H1 (cell line): Measurements from ENCODE around the gene AAK1.

Source experiments
- ASH2L ChIP-seq: fragments of 200-600, 300-600 bp; sonication (generic); IDR thresholded peaks from one replicate; pipeline ENCODE4 v1.7.1; 2017; ENCODE audit warnings: low read length
- BRCA1 ChIP-seq: IDR thresholded peaks from 2 replicates; pipeline ENCODE4 v1.6.1; 2012; ENCODE audit warnings: low read depth, low read length, improper control_type of control experiment
- CEBPB ChIP-seq: IDR thresholded peaks from 2 replicates; pipeline ENCODE4 v1.6.1; 2012; ENCODE audit warnings: low read depth, low read length
- CREB1 ChIP-seq: IDR thresholded peaks from 2 replicates; pipeline ENCODE4 v1.6.1; 2012; ENCODE audit warnings: inconsistent platforms
- GABPA ChIP-seq: IDR thresholded peaks from 2 replicates; pipeline ENCODE4 v1.6.1; 2011; ENCODE audit warnings: mild to moderate bottlenecking, low read length, moderate library complexity, borderline replicate concordance; ENCODE audit not compliant: insufficient read depth
- NRF1 ChIP-seq: IDR thresholded peaks from 2 replicates; pipeline ENCODE4 v1.6.1; 2011; ENCODE audit warnings: mild to moderate bottlenecking, low read depth, low read length, improper control_type of control experiment
- POLR2A ChIP-seq, 2 experiments: IDR thresholded peaks; 1 replicate in 1 of 2; 2 replicates in 1 of 2; pipeline ENCODE4 v1.6.1; 2011; ENCODE audit warnings: low read depth in 2 of 2, low read length in 2 of 2, mild to moderate bottlenecking in 2 of 2; ENCODE audit errors: control extremely low read depth in 1 of 2
- POLR2AphosphoS5 ChIP-seq: IDR thresholded peaks from 2 replicates; pipeline ENCODE4 v1.6.1; 2011; ENCODE audit warnings: low read depth, low read length
- SRF ChIP-seq: IDR thresholded peaks from 2 replicates; pipeline ENCODE4 v1.6.1; 2011; ENCODE audit warnings: mild to moderate bottlenecking, low read depth, low read length, moderate library complexity
- TF ChIP-seq, protein P1 (sequence below): IDR thresholded peaks from 2 replicates; pipeline ENCODE4 v1.6.1; 2012; ENCODE audit warnings: low read length, inconsistent platforms
- TF ChIP-seq, protein P2 (sequence below), 3 experiments: IDR thresholded peaks; 1 replicate in 2 of 3; 2 replicates in 1 of 3; pipeline versions ENCODE4 v1.5.1 to v1.6.1; 2011; ENCODE audit warnings: low read length in 3 of 3, mild to moderate bottlenecking in 3 of 3, inconsistent platforms in 2 of 3, low read depth in 1 of 3, moderate library complexity in 1 of 3; ENCODE audit not compliant: insufficient read depth in 1 of 3; ENCODE audit errors: control extremely low read depth in 1 of 3
- TF ChIP-seq, protein P3 (sequence below): IDR thresholded peaks from 2 replicates; pipeline ENCODE4 v1.6.1; 2011; ENCODE audit warnings: low read depth, mild to moderate bottlenecking, low read length; ENCODE audit not compliant: insufficient read depth
- TF ChIP-seq, protein P4 (sequence below): IDR thresholded peaks from 2 replicates; pipeline ENCODE4 v1.6.1; 2012; ENCODE audit warnings: inconsistent platforms

DNA sequence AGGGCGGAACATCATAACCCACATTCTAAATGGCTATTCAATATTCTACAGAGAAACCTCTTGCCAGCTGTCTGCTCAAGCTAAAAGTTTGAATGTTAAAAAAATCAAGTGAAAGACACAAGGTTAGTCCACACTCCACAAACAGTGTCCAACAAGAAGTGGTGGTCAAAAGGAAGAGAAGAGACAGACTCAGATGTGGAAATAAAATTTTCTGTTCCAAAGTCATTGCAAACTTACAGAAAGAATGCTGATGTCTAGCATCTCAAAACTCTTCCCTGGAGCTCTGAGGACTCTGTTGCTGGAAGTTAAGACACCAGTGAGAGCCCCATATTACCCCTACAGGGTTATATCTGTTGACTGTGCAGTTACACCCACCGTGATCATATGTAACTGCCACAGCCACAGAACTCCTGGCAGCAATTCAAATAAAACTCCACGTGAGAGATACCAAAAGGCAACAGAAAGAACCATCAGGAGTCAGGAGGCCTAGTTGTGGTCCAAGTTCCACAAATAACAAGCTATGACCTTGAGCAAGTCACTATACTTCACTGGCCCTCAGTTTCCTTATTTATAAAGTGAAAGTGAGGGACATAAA, 60.9 kb downstream of the AAK1 start:
- no peak for TF ChIP-seq CEBPB
- TF ChIP-seq, protein P1, sequence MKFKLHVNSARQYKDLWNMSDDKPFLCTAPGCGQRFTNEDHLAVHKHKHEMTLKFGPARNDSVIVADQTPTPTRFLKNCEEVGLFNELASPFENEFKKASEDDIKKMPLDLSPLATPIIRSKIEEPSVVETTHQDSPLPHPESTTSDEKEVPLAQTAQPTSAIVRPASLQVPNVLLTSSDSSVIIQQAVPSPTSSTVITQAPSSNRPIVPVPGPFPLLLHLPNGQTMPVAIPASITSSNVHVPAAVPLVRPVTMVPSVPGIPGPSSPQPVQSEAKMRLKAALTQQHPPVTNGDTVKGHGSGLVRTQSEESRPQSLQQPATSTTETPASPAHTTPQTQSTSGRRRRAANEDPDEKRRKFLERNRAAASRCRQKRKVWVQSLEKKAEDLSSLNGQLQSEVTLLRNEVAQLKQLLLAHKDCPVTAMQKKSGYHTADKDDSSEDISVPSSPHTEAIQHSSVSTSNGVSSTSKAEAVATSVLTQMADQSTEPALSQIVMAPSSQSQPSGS = no peak
- no peak for TF ChIP-seq POLR2A (IDR thresholded peaks at IDR 0.05; ENCODE audit: control extremely low read depth in 1 of 2, low read depth in 2 of 2, low read length in 2 of 2)
- TF ChIP-seq, protein P2, sequence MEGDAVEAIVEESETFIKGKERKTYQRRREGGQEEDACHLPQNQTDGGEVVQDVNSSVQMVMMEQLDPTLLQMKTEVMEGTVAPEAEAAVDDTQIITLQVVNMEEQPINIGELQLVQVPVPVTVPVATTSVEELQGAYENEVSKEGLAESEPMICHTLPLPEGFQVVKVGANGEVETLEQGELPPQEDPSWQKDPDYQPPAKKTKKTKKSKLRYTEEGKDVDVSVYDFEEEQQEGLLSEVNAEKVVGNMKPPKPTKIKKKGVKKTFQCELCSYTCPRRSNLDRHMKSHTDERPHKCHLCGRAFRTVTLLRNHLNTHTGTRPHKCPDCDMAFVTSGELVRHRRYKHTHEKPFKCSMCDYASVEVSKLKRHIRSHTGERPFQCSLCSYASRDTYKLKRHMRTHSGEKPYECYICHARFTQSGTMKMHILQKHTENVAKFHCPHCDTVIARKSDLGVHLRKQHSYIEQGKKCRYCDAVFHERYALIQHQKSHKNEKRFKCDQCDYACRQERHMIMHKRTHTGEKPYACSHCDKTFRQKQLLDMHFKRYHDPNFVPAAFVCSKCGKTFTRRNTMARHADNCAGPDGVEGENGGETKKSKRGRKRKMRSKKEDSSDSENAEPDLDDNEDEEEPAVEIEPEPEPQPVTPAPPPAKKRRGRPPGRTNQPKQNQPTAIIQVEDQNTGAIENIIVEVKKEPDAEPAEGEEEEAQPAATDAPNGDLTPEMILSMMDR (IDR thresholded peaks at IDR 0.05; ENCODE audit: control extremely low read depth in 1 of 3, insufficient read depth in 1 of 3, low read depth in 1 of 3, low read length in 3 of 3) = no peak
- TF ChIP-seq GABPA = no peak
- no peak for TF ChIP-seq CREB1
- TF ChIP-seq, protein P3, sequence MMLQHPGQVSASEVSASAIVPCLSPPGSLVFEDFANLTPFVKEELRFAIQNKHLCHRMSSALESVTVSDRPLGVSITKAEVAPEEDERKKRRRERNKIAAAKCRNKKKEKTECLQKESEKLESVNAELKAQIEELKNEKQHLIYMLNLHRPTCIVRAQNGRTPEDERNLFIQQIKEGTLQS = no peak
- no peak for TF ChIP-seq ASH2L
- no peak for TF ChIP-seq SRF
- no peak for TF ChIP-seq BRCA1
- no peak for TF ChIP-seq POLR2AphosphoS5
- no peak for TF ChIP-seq NRF1
- TF ChIP-seq, protein P4, sequence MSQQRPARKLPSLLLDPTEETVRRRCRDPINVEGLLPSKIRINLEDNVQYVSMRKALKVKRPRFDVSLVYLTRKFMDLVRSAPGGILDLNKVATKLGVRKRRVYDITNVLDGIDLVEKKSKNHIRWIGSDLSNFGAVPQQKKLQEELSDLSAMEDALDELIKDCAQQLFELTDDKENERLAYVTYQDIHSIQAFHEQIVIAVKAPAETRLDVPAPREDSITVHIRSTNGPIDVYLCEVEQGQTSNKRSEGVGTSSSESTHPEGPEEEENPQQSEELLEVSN = no peak
